NCI-H1436 (cell line): ENCODE results near the gene NDEL1.

Experiments
- DNase-seq: peaks from one replicate; lab custom pipeline; 2025; lab: John Stamatoyannopoulos, UW

The NDEL1 gene

GRCh38 chr17:8477715-8478441, 42.2 kb downstream of the NDEL1 start:
- DNase-seq, result no peak

DNA sequence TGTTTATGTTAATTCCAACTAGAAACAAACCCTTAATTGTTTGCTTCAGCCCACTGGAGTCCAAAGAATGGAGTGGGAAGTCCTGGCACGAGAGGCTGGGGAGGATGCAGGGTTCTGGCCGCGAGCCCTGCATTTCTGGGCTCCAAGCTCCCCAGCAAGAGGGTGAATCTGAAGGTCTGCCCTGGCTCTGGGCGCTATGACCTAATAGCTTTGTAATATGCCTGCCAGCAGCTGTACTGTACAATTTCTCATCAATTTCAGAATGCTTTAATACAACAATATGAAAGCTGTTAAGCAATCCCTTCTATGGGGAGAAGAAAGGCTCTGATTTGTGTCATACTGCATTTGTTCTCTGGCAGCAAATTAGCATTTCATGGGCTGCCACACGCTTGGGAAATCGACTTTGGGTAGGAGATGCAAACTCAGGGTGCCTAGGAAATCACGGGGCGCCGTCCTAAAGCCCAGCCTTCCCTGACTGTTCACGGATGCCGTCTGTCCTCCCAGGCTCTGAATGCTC, 43.8 kb downstream of the NDEL1 start:
- no peak for DNase-seq

GRCh38 chr17:8480011-8480976, 44.6 kb downstream of the NDEL1 start:
- DNase-seq, result no peak

DNA sequence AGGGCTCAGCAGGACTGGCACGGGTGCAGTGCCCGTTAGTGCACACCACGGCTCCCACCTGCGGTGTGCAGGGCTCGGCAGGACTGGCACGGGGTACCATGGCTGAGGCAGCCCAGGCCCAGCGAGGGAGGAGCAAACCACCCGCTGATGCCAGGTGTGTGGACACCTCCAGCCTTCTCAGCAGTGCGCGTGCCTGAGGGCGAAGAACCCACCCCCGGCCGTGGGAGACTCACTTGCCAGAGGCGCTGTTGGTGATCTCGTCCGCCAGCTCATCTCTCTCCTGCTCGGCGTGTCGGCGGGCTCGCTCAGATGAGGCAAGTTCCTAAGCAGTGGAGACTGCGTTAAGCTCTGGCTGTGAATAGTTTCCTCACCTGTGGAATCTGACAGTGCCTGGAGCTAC, 45.4 kb downstream of the NDEL1 start:
- no peak for DNase-seq

- no peak for DNase-seq
These were observed 46.0 kb downstream of the NDEL1 start for GRCh38 chr17:8481703-8482102.

GRCh38 chr17:8482546-8482945, 46.9 kb downstream of the NDEL1 start:
- DNase-seq, result no peak

DNA sequence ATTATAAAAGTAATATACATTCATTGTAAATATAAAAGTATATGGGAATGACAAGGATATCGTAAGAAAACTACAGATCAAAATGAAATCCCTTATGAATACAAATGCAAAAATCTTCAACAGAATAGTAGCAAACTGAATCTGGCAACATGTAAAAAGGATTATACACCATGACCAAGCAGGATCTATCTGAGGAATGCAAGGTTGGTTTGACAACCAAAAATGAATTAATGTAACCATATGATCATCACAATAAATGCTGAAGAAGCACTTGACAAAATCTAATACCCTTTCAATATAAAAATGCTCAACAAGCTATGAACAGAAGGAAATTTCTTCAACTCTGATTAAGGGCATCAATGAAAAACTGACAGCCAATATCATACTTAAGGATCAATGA, 48.8 kb downstream of the NDEL1 start:
- DNase-seq, result no peak

- no peak for DNase-seq
These were observed 49.8 kb downstream of the NDEL1 start for GRCh38 chr17:8485491-8485890.

DNA sequence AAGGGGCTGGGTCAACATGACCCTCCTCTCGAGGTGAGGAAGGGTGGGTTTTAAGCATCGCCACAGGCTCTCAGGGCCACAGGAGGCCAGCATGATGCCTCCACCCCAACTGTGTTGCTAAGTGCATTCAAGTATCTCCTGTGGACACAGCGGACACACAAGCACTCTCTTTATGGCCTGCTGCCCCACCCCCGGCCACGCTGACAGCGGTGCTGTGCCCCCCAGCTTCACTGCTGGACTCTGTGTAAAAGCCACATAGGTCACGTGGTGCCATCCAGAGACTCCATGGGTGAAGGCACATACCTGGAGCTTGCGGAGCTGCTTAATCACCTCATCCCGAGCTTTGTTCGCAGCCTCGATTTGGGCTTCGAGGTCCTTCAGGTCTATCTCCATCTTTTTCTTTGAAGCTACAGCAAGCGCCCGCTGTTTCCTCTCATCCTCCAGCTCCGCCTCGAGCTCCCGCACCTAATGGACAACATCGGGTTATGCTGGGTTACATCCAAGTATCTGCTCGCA, 51.5 kb downstream of the NDEL1 start:
- no peak for DNase-seq

- no peak for DNase-seq
These were observed 52.1 kb downstream of the NDEL1 start for GRCh38 chr17:8487743-8488142.

- DNase-seq, result no peak
These were observed 52.8 kb downstream of the NDEL1 start for GRCh38 chr17:8488491-8488890.

DNA sequence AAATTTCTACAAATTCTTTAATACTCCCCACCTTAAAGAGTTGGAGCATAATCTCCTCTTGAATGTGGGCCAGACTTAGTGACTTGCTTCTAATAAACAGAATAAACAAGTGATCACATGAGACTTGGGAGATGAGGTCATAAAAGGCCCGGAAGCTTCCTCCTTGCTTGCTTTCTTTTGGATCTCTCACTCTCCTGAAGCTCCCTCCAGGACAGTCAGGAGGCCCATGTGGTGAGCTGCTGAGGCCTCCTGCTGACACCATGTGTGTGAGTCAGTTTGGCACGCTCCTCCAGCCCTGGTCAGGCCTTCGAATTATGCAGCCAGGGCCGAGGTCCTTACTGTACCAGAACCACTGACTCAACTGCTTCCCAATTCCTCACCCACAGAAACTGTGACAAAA, 53.2 kb downstream of the NDEL1 start:
- no peak for DNase-seq

DNA sequence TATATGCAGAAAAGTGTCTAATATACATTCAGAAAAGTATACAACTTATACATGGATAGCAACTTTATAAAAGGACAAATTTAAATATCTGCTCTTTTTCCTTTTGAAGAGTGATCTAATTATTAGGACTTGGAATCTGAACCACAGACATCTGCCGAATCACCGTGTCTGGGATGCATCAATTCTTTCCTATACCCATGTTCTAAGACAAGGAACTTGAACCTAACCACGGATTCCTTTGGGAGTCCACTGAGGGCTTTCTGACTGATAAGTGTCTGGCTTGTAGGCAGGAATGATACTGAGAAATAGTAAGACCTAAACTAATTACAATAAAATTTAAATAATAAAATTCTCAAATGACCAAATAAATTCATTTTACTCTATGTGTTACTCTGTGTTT, 54.2 kb downstream of the NDEL1 start:
- no peak for DNase-seq

DNA sequence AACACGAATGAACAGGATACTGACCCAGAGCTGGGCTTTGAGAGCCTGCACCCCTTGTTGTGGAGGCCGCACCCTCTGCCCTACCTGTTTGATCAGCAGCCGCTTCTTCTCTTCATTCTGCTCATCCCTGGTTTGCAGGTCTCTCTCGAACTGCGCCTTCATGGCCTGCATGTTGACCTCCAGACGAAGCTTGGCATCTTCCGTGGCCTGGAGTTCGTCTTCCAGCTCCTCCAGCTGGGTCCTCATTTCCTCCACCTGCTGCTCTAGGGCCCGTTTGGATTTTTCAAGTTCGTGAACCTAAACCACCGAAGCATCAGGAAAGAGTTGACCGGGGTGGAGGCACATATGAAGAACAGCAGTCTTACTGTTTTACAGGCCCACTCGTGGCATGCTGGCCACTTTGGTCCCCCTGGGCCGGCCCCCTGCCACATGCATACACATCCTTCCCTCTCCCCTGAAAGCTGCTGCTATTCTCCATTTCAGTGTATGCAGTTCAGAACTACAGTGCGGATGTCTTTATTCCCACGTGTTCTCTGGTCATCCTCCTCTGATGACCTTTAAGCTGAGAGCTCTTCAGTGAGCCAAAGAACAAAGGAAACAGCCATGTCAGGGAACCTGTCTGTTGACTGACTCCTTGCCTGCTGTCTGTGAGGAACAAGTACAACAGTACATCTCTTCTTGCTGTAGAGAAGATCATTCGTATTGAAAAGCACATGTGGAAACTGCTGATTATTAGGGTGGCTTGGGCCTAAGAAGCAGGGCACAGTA, 54.8 kb downstream of the NDEL1 start:
- DNase-seq, result no peak

DNA sequence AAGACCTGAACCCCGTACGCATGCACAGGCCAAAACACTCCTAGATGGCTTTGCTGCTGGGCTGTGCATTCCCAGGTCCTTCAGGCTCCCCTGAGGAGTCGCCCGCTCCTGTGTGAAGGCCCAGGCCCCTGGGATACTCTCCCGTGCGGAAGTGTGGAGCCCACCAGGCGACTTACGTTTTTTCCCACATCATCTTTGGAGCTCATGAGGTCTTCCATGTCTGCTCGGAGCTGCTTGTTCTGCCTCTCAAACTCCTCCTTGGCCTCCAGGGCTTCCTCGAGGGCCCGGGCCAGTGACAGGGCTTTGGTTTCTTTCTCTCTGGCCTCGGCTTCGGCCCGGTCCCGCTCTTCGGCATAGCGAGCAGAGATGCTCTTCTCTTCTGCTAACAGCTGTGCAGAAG, 56.4 kb downstream of the NDEL1 start:
- DNase-seq, result no peak

GRCh38 chr17:8494021-8494420, 58.3 kb downstream of the NDEL1 start:
- no peak for DNase-seq

GRCh38 chr17:8494506-8495111, 58.9 kb downstream of the NDEL1 start:
- DNase-seq, result no peak

GRCh38 chr17:8496081-8496480, 60.4 kb downstream of the NDEL1 start:
- DNase-seq, result no peak

GRCh38 chr17:8499171-8499570, 63.5 kb downstream of the NDEL1 start:
- no peak for DNase-seq

- DNase-seq, result no peak
These were observed 63.9 kb downstream of the NDEL1 start for GRCh38 chr17:8499614-8500013.

- DNase-seq, result no peak
These were observed 64.9 kb downstream of the NDEL1 start for GRCh38 chr17:8500609-8501008.

GRCh38 chr17:8502126-8502525, 66.4 kb downstream of the NDEL1 start:
- DNase-seq, result no peak
